Spleen (tissue), 7 donors: ENCODE data around the gene PRDM5.
A peak's percentile ranks its signal among the peaks of the same experiment; 100 is the strongest.

Experiments used
- POLR2A ChIP-seq, 3 donors: fragments of 450-650 bp; IDR thresholded peaks; one replicate each; pipeline ENCODE4 v1.5.1; 2017; ENCODE audit warnings: antibody characterized with exemption in 3 of 3, mild to moderate bottlenecking in 1 of 3
- POLR2AphosphoS5 ChIP-seq, 3 donors: sonication (generic); formaldehyde crosslinking; IDR thresholded peaks; one replicate each; pipeline ENCODE4 v1.5.1; 2017; ENCODE audit warnings: antibody characterized with exemption in 3 of 3
- TF ChIP-seq, protein P1 (sequence below), 11 experiments: fragments of 200-600 bp in 7 of 11; fragments of 450-650 bp in 4 of 11; sonication (generic) in 4 of 11; IDR thresholded peaks in 8 of 11; conservative IDR thresholded peaks in 3 of 11; 1 replicate in 7 of 11; 2 replicates in 4 of 11; pipeline versions ENCODE4 v1.4.0 to v1.8.0; 2016 to 2021; ENCODE audit warnings: antibody characterized with exemption in 11 of 11, inconsistent platforms in 4 of 11, mild to moderate bottlenecking in 1 of 11
- donor health status: DM: no; HTN: no; CAD: no; lungs with moderate emphysema.
- donor health status: DM: no; HTN: no; CAD: no.
- donor health status: DM: no; HTN: no; CAD: no.

DNA sequence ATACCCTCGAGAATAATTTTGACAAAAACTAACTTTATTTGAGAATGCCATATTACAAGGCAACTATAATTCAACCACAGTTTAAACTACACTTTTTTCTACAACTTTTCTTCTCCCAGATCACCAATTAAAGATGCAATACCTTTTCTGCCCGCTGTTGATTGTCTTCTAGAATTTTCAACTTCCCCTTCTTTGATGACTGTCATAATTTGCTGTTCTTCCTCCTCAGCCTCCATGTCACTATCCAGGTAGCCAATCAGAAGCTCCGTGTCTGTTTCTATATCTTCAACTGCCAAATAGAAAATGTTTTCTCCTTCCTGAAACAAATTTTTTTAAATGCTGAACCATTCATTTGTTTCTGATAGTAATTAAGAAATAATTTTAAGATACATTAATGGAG, 101.5 kb downstream of the PRDM5 start:
- TF ChIP-seq POLR2AphosphoS5 (IDR thresholded peaks at IDR 0.05): no peak
- no peak for TF ChIP-seq POLR2A (IDR thresholded peaks at IDR 0.05)
- TF ChIP-seq, protein P1, sequence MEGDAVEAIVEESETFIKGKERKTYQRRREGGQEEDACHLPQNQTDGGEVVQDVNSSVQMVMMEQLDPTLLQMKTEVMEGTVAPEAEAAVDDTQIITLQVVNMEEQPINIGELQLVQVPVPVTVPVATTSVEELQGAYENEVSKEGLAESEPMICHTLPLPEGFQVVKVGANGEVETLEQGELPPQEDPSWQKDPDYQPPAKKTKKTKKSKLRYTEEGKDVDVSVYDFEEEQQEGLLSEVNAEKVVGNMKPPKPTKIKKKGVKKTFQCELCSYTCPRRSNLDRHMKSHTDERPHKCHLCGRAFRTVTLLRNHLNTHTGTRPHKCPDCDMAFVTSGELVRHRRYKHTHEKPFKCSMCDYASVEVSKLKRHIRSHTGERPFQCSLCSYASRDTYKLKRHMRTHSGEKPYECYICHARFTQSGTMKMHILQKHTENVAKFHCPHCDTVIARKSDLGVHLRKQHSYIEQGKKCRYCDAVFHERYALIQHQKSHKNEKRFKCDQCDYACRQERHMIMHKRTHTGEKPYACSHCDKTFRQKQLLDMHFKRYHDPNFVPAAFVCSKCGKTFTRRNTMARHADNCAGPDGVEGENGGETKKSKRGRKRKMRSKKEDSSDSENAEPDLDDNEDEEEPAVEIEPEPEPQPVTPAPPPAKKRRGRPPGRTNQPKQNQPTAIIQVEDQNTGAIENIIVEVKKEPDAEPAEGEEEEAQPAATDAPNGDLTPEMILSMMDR (IDR thresholded peaks at IDR 0.05 in 8 of 11, conservative IDR thresholded peaks at IDR 0.05 in 3 of 11): peak in 1 of 11 experiments; percentile 10
